ENCODE results near the gene USP31.

The USP31 gene, protein sequence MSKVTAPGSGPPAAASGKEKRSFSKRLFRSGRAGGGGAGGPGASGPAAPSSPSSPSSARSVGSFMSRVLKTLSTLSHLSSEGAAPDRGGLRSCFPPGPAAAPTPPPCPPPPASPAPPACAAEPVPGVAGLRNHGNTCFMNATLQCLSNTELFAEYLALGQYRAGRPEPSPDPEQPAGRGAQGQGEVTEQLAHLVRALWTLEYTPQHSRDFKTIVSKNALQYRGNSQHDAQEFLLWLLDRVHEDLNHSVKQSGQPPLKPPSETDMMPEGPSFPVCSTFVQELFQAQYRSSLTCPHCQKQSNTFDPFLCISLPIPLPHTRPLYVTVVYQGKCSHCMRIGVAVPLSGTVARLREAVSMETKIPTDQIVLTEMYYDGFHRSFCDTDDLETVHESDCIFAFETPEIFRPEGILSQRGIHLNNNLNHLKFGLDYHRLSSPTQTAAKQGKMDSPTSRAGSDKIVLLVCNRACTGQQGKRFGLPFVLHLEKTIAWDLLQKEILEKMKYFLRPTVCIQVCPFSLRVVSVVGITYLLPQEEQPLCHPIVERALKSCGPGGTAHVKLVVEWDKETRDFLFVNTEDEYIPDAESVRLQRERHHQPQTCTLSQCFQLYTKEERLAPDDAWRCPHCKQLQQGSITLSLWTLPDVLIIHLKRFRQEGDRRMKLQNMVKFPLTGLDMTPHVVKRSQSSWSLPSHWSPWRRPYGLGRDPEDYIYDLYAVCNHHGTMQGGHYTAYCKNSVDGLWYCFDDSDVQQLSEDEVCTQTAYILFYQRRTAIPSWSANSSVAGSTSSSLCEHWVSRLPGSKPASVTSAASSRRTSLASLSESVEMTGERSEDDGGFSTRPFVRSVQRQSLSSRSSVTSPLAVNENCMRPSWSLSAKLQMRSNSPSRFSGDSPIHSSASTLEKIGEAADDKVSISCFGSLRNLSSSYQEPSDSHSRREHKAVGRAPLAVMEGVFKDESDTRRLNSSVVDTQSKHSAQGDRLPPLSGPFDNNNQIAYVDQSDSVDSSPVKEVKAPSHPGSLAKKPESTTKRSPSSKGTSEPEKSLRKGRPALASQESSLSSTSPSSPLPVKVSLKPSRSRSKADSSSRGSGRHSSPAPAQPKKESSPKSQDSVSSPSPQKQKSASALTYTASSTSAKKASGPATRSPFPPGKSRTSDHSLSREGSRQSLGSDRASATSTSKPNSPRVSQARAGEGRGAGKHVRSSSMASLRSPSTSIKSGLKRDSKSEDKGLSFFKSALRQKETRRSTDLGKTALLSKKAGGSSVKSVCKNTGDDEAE (N-terminal part only)

DNA sequence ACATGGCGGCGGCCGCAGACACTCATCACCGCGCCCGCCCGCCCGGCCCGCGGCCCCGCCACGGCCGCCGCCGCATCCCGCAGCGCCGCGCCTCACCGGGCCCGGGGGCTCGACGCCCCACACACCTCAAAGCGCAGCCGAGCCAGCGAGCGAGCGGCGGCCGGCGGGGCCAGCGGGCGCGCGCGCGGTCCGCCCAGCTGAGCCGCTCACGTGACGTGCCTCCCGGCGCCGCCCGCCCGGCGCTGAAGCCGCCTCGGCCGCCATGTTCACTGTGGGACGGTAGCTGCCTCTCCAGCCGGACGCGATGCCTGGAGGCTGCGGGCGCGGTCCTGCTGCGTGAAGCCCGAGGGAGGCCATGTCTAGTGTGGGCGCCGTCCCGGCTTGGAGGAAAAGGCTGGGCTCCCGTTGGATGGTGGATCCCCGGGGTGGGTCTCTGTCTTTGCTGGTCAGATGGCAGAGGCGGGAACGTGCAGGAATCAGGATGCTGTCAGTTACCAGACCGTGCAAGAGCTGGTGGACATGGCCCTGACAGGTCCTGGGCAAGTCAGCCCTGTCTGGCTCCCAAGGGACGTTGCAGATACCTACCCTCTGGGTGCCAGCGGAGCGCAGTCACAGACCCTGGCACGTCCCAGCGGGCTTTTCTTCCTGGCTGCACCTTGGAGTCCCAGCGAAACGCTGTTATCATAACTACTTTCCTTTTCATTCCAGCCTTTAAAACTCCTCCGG, at the start of gene USP31:
Gene USP31, minus strand, starts transcription at position 186 of the 726 bp plus-strand sequence. Its CDS starts 182 bp downstream, at position 4.
- TF ChIP-seq, protein P1, sequence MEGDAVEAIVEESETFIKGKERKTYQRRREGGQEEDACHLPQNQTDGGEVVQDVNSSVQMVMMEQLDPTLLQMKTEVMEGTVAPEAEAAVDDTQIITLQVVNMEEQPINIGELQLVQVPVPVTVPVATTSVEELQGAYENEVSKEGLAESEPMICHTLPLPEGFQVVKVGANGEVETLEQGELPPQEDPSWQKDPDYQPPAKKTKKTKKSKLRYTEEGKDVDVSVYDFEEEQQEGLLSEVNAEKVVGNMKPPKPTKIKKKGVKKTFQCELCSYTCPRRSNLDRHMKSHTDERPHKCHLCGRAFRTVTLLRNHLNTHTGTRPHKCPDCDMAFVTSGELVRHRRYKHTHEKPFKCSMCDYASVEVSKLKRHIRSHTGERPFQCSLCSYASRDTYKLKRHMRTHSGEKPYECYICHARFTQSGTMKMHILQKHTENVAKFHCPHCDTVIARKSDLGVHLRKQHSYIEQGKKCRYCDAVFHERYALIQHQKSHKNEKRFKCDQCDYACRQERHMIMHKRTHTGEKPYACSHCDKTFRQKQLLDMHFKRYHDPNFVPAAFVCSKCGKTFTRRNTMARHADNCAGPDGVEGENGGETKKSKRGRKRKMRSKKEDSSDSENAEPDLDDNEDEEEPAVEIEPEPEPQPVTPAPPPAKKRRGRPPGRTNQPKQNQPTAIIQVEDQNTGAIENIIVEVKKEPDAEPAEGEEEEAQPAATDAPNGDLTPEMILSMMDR (IDR thresholded peaks at IDR 0.05): no peak

DNA sequence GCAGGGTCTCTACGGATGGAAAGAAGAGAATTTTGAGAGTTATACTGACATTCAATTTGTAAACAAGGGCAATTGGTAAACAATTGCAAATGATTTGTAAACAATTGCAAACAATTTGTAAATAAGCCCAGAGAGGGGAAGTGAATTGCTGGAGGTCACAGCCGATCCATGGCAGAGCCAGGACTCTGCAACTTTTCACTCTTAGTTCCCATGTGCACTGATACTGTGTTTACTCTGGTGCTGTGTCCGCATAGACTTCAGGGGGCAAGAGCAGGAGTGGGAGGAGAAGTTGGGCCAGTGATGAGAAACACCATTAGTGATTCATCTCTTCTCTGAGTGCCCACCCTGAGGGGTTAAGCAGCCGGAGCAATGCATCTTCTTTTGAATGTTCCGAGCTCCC, 47.3 kb upstream of the USP31 start:
- TF ChIP-seq, protein P1 (IDR thresholded peaks at IDR 0.05): no peak

DNA sequence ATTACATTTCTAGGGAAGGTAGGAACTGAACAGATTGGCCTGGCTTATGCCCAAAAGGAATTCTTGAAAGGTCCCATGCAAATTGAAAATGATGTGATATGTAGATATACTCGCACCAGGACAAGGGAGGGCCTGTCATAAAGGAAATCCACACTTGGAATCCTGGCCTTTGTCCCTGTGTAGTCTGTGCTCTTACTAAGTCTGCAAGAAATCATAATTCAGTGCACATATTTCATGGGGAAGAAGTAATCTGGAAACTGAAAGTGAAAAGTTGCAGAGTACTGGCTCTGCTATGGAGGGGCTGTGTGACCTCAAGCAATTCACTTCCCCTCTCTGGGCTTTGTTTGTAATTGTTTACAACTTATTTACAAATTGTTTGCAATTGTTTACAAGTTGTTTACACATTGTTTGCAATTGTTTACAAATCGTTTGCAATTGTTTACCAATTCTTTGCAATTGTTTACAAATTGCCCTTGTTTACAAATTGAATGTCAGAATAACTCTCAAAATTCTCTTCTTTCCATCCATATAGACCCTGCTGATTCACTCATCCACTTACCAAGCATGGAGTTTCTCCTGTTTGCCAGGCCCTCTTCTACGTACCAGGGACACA, 46.2 kb upstream of the USP31 start:
- TF ChIP-seq, protein P1 (IDR thresholded peaks at IDR 0.05): no peak

DNA sequence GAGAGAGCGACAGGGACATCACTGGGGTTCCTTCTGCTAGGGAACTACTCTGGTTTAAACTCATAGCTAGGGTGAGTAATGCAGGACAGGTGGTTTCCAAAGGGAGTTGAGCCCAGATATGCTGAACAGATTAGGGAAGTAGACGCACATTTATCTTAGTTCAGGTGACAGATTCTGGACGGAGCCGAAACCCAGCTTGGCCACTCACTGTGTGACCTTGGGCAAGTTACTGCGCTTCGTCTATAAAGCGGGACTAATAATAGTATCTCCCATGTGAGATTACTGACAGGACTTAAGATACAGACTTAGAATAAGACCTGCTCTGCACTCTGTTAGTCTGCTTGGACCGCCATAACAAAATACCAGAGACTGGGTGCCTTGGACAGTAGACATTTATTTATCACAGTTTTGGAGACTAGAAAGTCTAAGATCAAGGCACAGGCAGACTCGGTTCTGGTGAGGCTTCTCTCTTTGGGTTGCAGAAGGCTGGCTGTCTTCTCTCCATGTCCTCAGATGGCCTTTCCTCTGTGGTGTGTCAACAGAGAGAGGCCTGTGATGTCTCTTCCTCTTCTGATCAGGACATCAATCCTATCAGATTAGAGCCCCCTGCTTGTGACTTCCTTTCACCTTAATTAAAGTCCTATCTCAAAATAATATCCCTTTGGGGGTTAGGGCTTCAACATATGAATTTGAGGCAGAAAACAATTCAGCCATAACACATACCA, 45.4 kb upstream of the USP31 start:
- TF ChIP-seq, protein P1 (IDR thresholded peaks at IDR 0.05): no peak

DNA sequence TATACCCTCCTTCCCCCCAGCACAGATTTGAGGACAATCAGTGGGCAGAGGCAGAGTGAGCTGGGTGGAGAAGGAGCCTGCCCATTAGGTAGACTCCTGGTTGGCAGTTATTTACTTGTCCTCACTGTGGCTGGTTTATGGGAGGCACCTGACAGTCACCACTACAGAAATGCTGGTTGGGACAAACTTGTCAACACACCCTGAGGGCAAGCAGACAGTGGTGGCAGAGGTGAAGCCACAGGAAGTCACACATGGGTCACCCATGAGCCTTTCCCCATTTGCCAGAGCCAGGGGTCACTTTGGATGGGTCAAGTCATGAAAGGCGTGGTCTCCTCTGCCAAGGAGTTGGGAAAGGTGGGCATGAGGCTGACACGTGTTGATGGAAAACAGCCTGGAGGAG, 39.7 kb upstream of the USP31 start:
- TF ChIP-seq, protein P1 (IDR thresholded peaks at IDR 0.05): no peak

DNA sequence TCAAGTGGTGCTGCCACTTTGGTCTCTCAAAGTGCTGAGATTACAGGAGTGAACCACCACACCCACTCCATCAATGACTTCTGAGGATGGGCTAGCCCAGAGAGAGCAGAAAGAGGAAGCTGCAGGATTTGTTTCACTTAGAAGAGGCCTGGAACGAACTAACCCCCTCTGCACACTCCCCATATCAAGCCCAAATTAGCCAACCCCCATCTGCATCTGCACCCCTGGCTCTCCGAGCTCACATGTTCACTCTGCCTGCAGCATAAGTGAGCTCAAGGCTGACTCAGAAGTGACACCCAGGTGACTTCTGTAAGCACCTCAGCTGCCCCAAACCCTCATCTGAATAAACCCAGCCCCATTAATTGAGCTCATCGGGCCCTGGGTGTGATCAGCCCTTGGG, 38.1 kb upstream of the USP31 start:
- TF ChIP-seq, protein P1 (IDR thresholded peaks at IDR 0.05): no peak
